ENCODE measurements around the gene MAP7D2.

- TF ChIP-seq TAF1 (conservative IDR thresholded peaks at IDR 0.05) (no peak), EGR1 (IDR thresholded peaks at IDR 0.05; ENCODE audit: low read depth in 2 of 2) (no peak), MAX (IDR thresholded peaks at IDR 0.05) (no peak), HNF4A (conservative IDR thresholded peaks at IDR 0.05) (no peak), RAD21 (IDR thresholded peaks at IDR 0.05) (no peak), HNF4G (IDR thresholded peaks at IDR 0.05) (no peak), YY1 (IDR thresholded peaks at IDR 0.05) (no peak), JUND (IDR thresholded peaks at IDR 0.05) (no peak)
- TF ChIP-seq, protein P1, sequence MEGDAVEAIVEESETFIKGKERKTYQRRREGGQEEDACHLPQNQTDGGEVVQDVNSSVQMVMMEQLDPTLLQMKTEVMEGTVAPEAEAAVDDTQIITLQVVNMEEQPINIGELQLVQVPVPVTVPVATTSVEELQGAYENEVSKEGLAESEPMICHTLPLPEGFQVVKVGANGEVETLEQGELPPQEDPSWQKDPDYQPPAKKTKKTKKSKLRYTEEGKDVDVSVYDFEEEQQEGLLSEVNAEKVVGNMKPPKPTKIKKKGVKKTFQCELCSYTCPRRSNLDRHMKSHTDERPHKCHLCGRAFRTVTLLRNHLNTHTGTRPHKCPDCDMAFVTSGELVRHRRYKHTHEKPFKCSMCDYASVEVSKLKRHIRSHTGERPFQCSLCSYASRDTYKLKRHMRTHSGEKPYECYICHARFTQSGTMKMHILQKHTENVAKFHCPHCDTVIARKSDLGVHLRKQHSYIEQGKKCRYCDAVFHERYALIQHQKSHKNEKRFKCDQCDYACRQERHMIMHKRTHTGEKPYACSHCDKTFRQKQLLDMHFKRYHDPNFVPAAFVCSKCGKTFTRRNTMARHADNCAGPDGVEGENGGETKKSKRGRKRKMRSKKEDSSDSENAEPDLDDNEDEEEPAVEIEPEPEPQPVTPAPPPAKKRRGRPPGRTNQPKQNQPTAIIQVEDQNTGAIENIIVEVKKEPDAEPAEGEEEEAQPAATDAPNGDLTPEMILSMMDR (IDR thresholded peaks at IDR 0.05; ENCODE audit: low read depth, low read length, missing input control), result no peak
These were observed 43.2 kb upstream of the MAP7D2 start for GRCh38 chrX:20159797-20160385.
